GM23338 (cell line): ENCODE results near the gene SLC13A3. TPM values are rescaled to one million over a fixed set of nuclear protein-coding genes. Genes with fewer than 3 reads are reported as not detected.

Experiments used
- ATAC-seq: fragments of 200-7000 bp; cut with Tn5 transposase; 3 replicates; pipeline ENCODE4 v1.9.1; 2020
- DNase-seq: peaks from one replicate; pipeline ENCODE4 v3.0.0-alpha.2; 2015; ENCODE audit warnings: low spot score
- H2AFZ ChIP-seq: fragments of 200-600 bp; sonication (generic); 2 replicates; pipeline ENCODE4 v1.8.0; 2016; ENCODE audit warnings: antibody characterized with exemption, mild to moderate bottlenecking, moderate library complexity
- H3F3A ChIP-seq: fragments of 200-600 bp; sonication (generic); replicated peaks from 2 replicates; pipeline ENCODE4 v1.8.0; 2017; ENCODE audit warnings: antibody characterized with exemption, mixed run types, low read depth
- H3K27ac ChIP-seq: fragments of 200-600 bp; sonication (generic); 2 replicates; pipeline ENCODE4 v1.6.1; 2016; ENCODE audit warnings: low read depth
- H3K27me3 ChIP-seq: fragments of 200-600 bp; sonication (generic); 2 replicates; pipeline ENCODE4 v1.8.0; 2016; ENCODE audit warnings: mild to moderate bottlenecking, mixed run types, moderate library complexity; ENCODE audit not compliant: insufficient read depth
- H3K36me3 ChIP-seq: fragments of 200-600 bp; sonication (generic); 2 replicates; pipeline ENCODE4 v1.8.0; 2016; ENCODE audit warnings: mild to moderate bottlenecking; ENCODE audit not compliant: insufficient read depth
- H3K4me1 ChIP-seq: fragments of 200-600 bp; sonication (generic); 2 replicates; pipeline ENCODE4 v1.8.0; 2016; ENCODE audit warnings: mild to moderate bottlenecking, moderate library complexity; ENCODE audit not compliant: insufficient read depth
- H3K4me2 ChIP-seq: fragments of 200-600 bp; sonication (generic); 2 replicates; pipeline ENCODE4 v1.7.1; 2017; ENCODE audit warnings: mixed run types
- H3K4me3 ChIP-seq: fragments of 200-600 bp; sonication (generic); 2 replicates; pipeline ENCODE4 v1.6.1; 2016; ENCODE audit warnings: mixed run types
- H3K79me2 ChIP-seq: fragments of 200-600 bp; sonication (generic); replicated peaks from 2 replicates; pipeline ENCODE4 v1.8.0; 2017; ENCODE audit warnings: mild to moderate bottlenecking; ENCODE audit not compliant: insufficient read depth
- H3K9me2 ChIP-seq: fragments of 200-600 bp; sonication (generic); 2 replicates; pipeline ENCODE4 v1.8.0; 2017; ENCODE audit not compliant: insufficient read depth
- H4K20me1 ChIP-seq: fragments of 200-600 bp; sonication (generic); replicated peaks from 2 replicates; pipeline ENCODE4 v1.8.0; 2017; ENCODE audit warnings: mild to moderate bottlenecking; ENCODE audit not compliant: insufficient read depth
- H3K27ac Mint-ChIP-seq: 2 replicates; pipeline ENCODE4 v1.8.0; 2020; ENCODE audit warnings: inconsistent platforms, mild to moderate bottlenecking, moderate library complexity, mixed read lengths
- H3K27me3 Mint-ChIP-seq: 3 replicates; pipeline ENCODE4 v1.8.0; 2022; ENCODE audit warnings: low read depth, mild to moderate bottlenecking, moderate library complexity, mixed read lengths, inconsistent platforms; ENCODE audit not compliant: insufficient read depth, poor library complexity
- H3K36me3 Mint-ChIP-seq: 3 replicates; pipeline ENCODE4 v1.8.0; 2021; ENCODE audit warnings: low read depth, mild to moderate bottlenecking, inconsistent platforms, moderate library complexity, mixed read lengths
- H3K4me1 Mint-ChIP-seq: 3 replicates; pipeline ENCODE4 v1.8.0; 2020; ENCODE audit warnings: mild to moderate bottlenecking, inconsistent platforms, mixed read lengths
- H3K4me3 Mint-ChIP-seq: 3 replicates; pipeline ENCODE4 v1.8.0; 2021; ENCODE audit warnings: moderate library complexity, mild to moderate bottlenecking, inconsistent platforms, mixed read lengths
- H3K9me3 Mint-ChIP-seq: 3 replicates; pipeline ENCODE4 v1.8.0; 2020; ENCODE audit warnings: moderate library complexity, mild to moderate bottlenecking, inconsistent platforms, mixed read lengths
- EZH2phosphoT487 ChIP-seq: fragments of 200-600 bp; sonication (generic); IDR thresholded peaks from one replicate; pipeline ENCODE4 v1.8.1; 2018; ENCODE audit warnings: antibody characterized with exemption; ENCODE audit not compliant: unreplicated experiment
- JUNB ChIP-seq: IDR thresholded peaks from one replicate; pipeline ENCODE4 v1.6.1; 2016; ENCODE audit warnings: antibody characterized with exemption; ENCODE audit not compliant: unreplicated experiment
- NANOG ChIP-seq: IDR thresholded peaks from 2 replicates; pipeline ENCODE4 v1.6.1; 2016; ENCODE audit warnings: antibody characterized with exemption, borderline replicate concordance
- POLR2AphosphoS5 ChIP-seq: IDR thresholded peaks from 2 replicates; pipeline ENCODE4 v1.6.1; 2016; ENCODE audit warnings: antibody characterized with exemption, low read depth
- ZNF331 ChIP-seq: fragments of 250-450 bp; sonication (Bioruptor Pico); IDR thresholded peaks from 2 replicates; pipeline ENCODE4 v1.5.0; 2020; ENCODE audit warnings: low read depth, mild to moderate bottlenecking, moderate library complexity
- polyA plus RNA-seq: library from polyadenylated mRNA; unstranded; fragments of >200 nt; fragmentation: Nextera tagmentation; extraction: Ambion mirVana; gene quantifications from 2 replicates; pipeline ENCODE4 v1.2.1, GENCODE V29; 2016
- total RNA-seq: library from RNA; depleted of rRNA; stranded (reverse); fragments of >200 nt; shearing (Covaris generic); gene quantifications from 2 replicates; pipeline ENCODE4 v1.2.3, GENCODE V29; 2014
- TF ChIP-seq, protein P1 (sequence below): fragments of 250-450 bp; sonication (Bioruptor Pico); IDR thresholded peaks from 2 replicates; pipeline ENCODE4 v1.5.0; 2020; ENCODE audit warnings: mild to moderate bottlenecking, moderate library complexity
- TF ChIP-seq, protein P2 (sequence below), 2 experiments: fragments of 200-600 bp in 1 of 2; sonication (generic) in 1 of 2; conservative IDR thresholded peaks; 2 replicates each; pipeline versions ENCODE4 v1.5.1 to v1.6.1; 2016 to 2017; ENCODE audit warnings: antibody characterized with exemption in 2 of 2, low read depth in 2 of 2, mild to moderate bottlenecking in 2 of 2, moderate library complexity in 1 of 2
- TF ChIP-seq, protein P3 (sequence below): IDR thresholded peaks from 2 replicates; pipeline ENCODE4 v1.6.1; 2016; ENCODE audit warnings: antibody characterized with exemption

SLC13A3 gene
- total and polyA plus RNA-seq, 2 experiments from 2014 or later: 8.6 to 9.1 TPM

DNA sequence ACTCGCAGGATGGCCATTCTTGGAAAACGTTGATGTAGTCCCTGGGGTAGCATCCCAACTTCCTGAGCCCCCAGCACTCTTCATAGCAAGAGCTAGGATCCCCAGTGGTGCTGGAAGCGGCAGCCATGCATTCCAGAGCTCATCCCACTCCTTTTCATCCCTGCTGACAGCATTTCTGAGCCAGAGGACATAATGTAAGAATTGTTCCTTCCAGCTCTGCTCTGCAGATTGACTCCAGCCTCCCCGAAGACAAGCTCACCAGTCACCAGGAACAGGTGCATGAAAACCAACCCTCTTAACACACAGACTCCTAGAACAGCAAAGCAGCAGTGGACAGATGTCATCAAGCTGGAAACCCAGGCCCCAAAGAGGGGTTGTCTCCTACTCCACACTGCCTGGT lies 3.8 kb downstream of the SLC13A3 start (continued):
- TF ChIP-seq, protein P1, sequence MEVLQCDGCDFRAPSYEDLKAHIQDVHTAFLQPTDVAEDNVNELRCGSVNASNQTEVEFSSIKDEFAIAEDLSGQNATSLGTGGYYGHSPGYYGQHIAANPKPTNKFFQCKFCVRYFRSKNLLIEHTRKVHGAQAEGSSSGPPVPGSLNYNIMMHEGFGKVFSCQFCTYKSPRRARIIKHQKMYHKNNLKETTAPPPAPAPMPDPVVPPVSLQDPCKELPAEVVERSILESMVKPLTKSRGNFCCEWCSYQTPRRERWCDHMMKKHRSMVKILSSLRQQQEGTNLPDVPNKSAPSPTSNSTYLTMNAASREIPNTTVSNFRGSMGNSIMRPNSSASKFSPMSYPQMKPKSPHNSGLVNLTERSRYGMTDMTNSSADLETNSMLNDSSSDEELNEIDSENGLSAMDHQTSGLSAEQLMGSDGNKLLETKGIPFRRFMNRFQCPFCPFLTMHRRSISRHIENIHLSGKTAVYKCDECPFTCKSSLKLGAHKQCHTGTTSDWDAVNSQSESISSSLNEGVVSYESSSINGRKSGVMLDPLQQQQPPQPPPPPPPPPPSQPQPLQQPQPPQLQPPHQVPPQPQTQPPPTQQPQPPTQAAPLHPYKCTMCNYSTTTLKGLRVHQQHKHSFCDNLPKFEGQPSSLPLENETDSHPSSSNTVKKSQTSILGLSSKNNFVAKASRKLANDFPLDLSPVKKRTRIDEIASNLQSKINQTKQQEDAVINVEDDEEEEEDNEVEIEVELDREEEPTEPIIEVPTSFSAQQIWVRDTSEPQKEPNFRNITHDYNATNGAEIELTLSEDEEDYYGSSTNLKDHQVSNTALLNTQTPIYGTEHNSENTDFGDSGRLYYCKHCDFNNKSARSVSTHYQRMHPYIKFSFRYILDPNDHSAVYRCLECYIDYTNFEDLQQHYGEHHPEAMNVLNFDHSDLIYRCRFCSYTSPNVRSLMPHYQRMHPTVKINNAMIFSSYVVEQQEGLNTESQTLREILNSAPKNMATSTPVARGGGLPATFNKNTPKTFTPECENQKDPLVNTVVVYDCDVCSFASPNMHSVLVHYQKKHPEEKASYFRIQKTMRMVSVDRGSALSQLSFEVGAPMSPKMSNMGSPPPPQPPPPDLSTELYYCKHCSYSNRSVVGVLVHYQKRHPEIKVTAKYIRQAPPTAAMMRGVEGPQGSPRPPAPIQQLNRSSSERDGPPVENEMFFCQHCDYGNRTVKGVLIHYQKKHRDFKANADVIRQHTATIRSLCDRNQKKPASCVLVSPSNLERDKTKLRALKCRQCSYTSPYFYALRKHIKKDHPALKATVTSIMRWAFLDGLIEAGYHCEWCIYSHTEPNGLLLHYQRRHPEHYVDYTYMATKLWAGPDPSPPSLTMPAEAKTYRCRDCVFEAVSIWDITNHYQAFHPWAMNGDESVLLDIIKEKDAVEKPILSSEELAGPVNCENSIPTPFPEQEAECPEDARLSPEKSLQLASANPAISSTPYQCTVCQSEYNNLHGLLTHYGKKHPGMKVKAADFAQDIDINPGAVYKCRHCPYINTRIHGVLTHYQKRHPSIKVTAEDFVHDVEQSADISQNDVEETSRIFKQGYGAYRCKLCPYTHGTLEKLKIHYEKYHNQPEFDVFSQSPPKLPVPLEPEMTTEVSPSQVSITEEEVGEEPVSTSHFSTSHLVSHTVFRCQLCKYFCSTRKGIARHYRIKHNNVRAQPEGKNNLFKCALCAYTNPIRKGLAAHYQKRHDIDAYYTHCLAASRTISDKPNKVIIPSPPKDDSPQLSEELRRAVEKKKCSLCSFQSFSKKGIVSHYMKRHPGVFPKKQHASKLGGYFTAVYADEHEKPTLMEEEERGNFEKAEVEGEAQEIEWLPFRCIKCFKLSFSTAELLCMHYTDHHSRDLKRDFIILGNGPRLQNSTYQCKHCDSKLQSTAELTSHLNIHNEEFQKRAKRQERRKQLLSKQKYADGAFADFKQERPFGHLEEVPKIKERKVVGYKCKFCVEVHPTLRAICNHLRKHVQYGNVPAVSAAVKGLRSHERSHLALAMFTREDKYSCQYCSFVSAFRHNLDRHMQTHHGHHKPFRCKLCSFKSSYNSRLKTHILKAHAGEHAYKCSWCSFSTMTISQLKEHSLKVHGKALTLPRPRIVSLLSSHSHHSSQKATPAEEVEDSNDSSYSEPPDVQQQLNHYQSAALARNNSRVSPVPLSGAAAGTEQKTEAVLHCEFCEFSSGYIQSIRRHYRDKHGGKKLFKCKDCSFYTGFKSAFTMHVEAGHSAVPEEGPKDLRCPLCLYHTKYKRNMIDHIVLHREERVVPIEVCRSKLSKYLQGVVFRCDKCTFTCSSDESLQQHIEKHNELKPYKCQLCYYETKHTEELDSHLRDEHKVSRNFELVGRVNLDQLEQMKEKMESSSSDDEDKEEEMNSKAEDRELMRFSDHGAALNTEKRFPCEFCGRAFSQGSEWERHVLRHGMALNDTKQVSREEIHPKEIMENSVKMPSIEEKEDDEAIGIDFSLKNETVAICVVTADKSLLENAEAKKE (CRISPR knock-in tag): no peak
- TF ChIP-seq NANOG: no peak
- TF ChIP-seq POLR2AphosphoS5: no peak
- no peak for TF ChIP-seq ZNF331 (CRISPR knock-in tag)
- TF ChIP-seq, protein P2, sequence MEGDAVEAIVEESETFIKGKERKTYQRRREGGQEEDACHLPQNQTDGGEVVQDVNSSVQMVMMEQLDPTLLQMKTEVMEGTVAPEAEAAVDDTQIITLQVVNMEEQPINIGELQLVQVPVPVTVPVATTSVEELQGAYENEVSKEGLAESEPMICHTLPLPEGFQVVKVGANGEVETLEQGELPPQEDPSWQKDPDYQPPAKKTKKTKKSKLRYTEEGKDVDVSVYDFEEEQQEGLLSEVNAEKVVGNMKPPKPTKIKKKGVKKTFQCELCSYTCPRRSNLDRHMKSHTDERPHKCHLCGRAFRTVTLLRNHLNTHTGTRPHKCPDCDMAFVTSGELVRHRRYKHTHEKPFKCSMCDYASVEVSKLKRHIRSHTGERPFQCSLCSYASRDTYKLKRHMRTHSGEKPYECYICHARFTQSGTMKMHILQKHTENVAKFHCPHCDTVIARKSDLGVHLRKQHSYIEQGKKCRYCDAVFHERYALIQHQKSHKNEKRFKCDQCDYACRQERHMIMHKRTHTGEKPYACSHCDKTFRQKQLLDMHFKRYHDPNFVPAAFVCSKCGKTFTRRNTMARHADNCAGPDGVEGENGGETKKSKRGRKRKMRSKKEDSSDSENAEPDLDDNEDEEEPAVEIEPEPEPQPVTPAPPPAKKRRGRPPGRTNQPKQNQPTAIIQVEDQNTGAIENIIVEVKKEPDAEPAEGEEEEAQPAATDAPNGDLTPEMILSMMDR (conservative IDR thresholded peaks at IDR 0.05; ENCODE audit: low read depth in 2 of 2): no peak

DNA sequence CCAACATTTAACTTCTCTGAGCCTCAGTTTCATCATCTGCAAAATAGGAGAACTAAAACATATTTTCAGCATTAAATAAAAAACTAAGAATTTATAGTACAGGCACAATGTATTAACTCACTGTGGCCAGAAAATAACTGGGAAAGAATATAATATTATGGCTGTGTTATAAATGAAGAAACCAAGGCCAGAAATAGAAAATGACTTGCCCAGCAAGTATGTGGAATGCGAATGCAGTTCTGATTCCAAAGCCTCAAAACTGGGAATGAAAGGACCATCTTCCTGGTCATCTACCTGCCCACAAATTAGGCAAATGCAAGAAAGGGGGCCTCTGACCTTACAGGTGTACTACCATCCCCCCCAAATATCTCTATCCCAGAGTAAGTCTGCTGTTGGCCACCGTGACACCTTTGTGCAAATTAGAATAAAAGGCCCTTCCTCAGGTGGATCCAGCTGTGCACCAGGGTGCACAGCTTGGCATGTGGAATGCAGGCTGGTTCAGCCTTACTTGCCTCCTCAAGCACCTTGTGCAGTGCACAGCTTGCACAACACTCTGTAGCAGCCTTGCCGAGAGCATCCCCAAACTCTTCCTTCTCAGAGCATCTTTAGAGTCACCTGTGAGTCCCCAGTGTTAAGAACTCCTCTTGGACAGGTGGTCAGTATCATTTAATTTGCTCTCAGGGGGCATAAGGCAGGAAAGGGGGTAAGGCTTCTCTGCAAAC lies 4.4 kb downstream of the SLC13A3 start:
- Histone ChIP-seq H3K4me1 (no peaks in the 10 kb centered on the region), H3K4me3 (no peak overlapping the region), H4K20me1 (no peaks in the 10 kb centered on the region; the same call in 1 of the 2 replicates)
- no peak for TF ChIP-seq POLR2AphosphoS5
- no peak for TF ChIP-seq EZH2phosphoT487
- TF ChIP-seq JUNB: no peak
- TF ChIP-seq, protein P3, sequence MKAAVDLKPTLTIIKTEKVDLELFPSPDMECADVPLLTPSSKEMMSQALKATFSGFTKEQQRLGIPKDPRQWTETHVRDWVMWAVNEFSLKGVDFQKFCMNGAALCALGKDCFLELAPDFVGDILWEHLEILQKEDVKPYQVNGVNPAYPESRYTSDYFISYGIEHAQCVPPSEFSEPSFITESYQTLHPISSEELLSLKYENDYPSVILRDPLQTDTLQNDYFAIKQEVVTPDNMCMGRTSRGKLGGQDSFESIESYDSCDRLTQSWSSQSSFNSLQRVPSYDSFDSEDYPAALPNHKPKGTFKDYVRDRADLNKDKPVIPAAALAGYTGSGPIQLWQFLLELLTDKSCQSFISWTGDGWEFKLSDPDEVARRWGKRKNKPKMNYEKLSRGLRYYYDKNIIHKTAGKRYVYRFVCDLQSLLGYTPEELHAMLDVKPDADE: no peak

More for the DNA sequence above, 4.4 kb downstream of the SLC13A3 start:
- Mint-ChIP-seq H3K4me3 (no peak overlapping the region), H3K36me3 (no peaks in the 10 kb centered on the region), H3K27ac (no peak overlapping the region), H3K27me3 (peaks cover 13% of the 10 kb centered on the region), H3K4me1 (peaks cover 10% of the 10 kb centered on the region), H3K9me3 (peaks cover 2% of the 10 kb centered on the region; the same call in 1 of the 3 replicates)
- no peaks in the 10 kb centered on the region for H3K79me2 ChIP-seq
- DNase-seq (no peak), ATAC-seq (no peak)
- H3K4me2 ChIP-seq: no peak overlapping the region
- no peak overlapping the region for H2AFZ ChIP-seq
- H3K27ac ChIP-seq: no peak overlapping the region
- H3K9me2 ChIP-seq: no peaks in the 10 kb centered on the region
- H3K36me3 ChIP-seq: no peaks in the 10 kb centered on the region
- H3K27me3 ChIP-seq: peaks cover 25% of the 10 kb centered on the region; the same call in 1 of the 2 replicates
- no peaks in the 10 kb centered on the region for H3F3A ChIP-seq
